Activated T-helper 2 cell treated with anti-CD3 and anti-CD28 coated beads, Interferon-gamma antibody, Interleukin-2, Interleukin-4, amounts not matched to agents 10 μg/mL and 5 μg/mL and 100 μg/mL, durations not matched to agents 14 hours and 24 hours and 36 hours (primary cell): Measurements from ENCODE around the gene TUFT1. TPM values are rescaled to one million over a fixed set of nuclear protein-coding genes. Genes with fewer than 3 reads are reported as not detected.

Source experiments
- DNase-seq: peaks from one replicate; pipeline ENCODE4 v3.0.0; 2021; ENCODE audit warnings: low spot score
- H3K27ac Mint-ChIP-seq: one replicate; pipeline ENCODE4 v1.8.0; 2021; ENCODE audit warnings: mixed read lengths
- H3K27me3 Mint-ChIP-seq: one replicate; pipeline ENCODE4 v1.8.0; 2021; ENCODE audit warnings: low read depth, mixed read lengths
- H3K36me3 Mint-ChIP-seq: one replicate; pipeline ENCODE4 v1.8.0; 2021; ENCODE audit warnings: low read depth, mixed read lengths
- H3K4me1 Mint-ChIP-seq: one replicate; pipeline ENCODE4 v1.8.0; 2021; ENCODE audit warnings: low read depth, mixed read lengths
- H3K4me3 Mint-ChIP-seq: one replicate; pipeline ENCODE4 v1.8.0; 2021; ENCODE audit warnings: low read depth, mild to moderate bottlenecking, moderate library complexity, mixed read lengths
- H3K9me3 Mint-ChIP-seq: one replicate; pipeline ENCODE4 v1.8.0; 2021; ENCODE audit warnings: mixed read lengths
- intact Hi-C: fragments of 100-400 bp; cut with micrococcal nuclease; formaldehyde crosslinking; loops from one replicate; pipeline ENCODE4 v1.15.1; 2023
- total RNA-seq: library from RNA; stranded (reverse); gene quantifications from 2 replicates; pipeline ENCODE4 v1.2.3, GENCODE V29; 2022

TUFT1 gene
- total RNA-seq, 1 donor from 2014 or later = 2.6 TPM

GRCh38 chr1:151620286-151620685, 80.2 kb downstream of the TUFT1 start:
- intact Hi-C loops = no loop called here
- H3K4me1 Mint-ChIP-seq = peaks cover 29% of the 10 kb centered on the region
- peaks cover 9% of the 10 kb centered on the region for H3K36me3 Mint-ChIP-seq
- DNase-seq = no peak
- H3K27ac Mint-ChIP-seq = no peak overlapping the region
- H3K9me3 Mint-ChIP-seq = no peaks in the 10 kb centered on the region
- H3K27me3 Mint-ChIP-seq = no peaks in the 10 kb centered on the region
- H3K4me3 Mint-ChIP-seq = no peak overlapping the region

- peaks cover 20% of the 10 kb centered on the region for H3K4me1 Mint-ChIP-seq
- H3K4me3 Mint-ChIP-seq = no peak overlapping the region
- H3K9me3 Mint-ChIP-seq = no peaks in the 10 kb centered on the region
- H3K27ac Mint-ChIP-seq = no peak overlapping the region
- H3K36me3 Mint-ChIP-seq = peaks cover 7% of the 10 kb centered on the region
- no peak for DNase-seq
- no peaks in the 10 kb centered on the region for H3K27me3 Mint-ChIP-seq
- intact Hi-C loops = no loop called here
Observed at GRCh38 chr1:151621351-151621750, 81.2 kb downstream of the TUFT1 start.

- DNase-seq = no peak
- Mint-ChIP-seq H3K9me3 (no peaks in the 10 kb centered on the region), H3K4me1 (peaks cover 15% of the 10 kb centered on the region), H3K27ac (no peak overlapping the region), H3K36me3 (peaks cover 6% of the 10 kb centered on the region), H3K27me3 (no peaks in the 10 kb centered on the region), H3K4me3 (no peak overlapping the region)
- intact Hi-C loops = no loop called here
Observed at GRCh38 chr1:151624783-151625182, 84.7 kb downstream of the TUFT1 start.

GRCh38 chr1:151626740-151627334, 86.7 kb downstream of the TUFT1 start:
- peaks cover 3% of the 10 kb centered on the region for H3K36me3 Mint-ChIP-seq
- no peaks in the 10 kb centered on the region for H3K27me3 Mint-ChIP-seq
- H3K27ac Mint-ChIP-seq = no peak overlapping the region
- H3K4me1 Mint-ChIP-seq = peaks cover 6% of the 10 kb centered on the region
- intact Hi-C loops = no loop called here
- no peaks in the 10 kb centered on the region for H3K9me3 Mint-ChIP-seq
- no peak overlapping the region for H3K4me3 Mint-ChIP-seq
- DNase-seq = no peak

GRCh38 chr1:151629278-151629677, 89.2 kb downstream of the TUFT1 start:
- H3K27ac Mint-ChIP-seq = no peak overlapping the region
- peaks cover 3% of the 10 kb centered on the region for H3K36me3 Mint-ChIP-seq
- H3K4me3 Mint-ChIP-seq = no peak overlapping the region
- no peaks in the 10 kb centered on the region for H3K9me3 Mint-ChIP-seq
- H3K4me1 Mint-ChIP-seq = peaks cover 2% of the 10 kb centered on the region
- no peaks in the 10 kb centered on the region for H3K27me3 Mint-ChIP-seq
- DNase-seq = no peak
- intact Hi-C loops = no loop called here

Other genes with a start within 250 kb of the TUFT1 start
- gene PI4KB, start 212.9 kb upstream of the TUFT1 start, total RNA-seq = 53.6 and 57.3 TPM in 2 replicates
- gene RFX5, start 193.1 kb upstream of the TUFT1 start, total RNA-seq = 68.9 and 85.5 TPM in 2 replicates
- not detected in 2 replicates for gene SELENBP1, start 167.6 kb upstream of the TUFT1 start, total RNA-seq
- gene PSMB4, start 140.7 kb upstream of the TUFT1 start, total RNA-seq = 443 and 458 TPM in 2 replicates
- 89.1 and 93.7 TPM in 2 replicates for gene POGZ, start 80.8 kb upstream of the TUFT1 start, total RNA-seq
- 0.34 and 0.50 TPM in 2 replicates for gene CGN, start 28.9 kb upstream of the TUFT1 start, total RNA-seq
- 29.3 and 32.6 TPM in 2 replicates for gene SNX27, start 71.7 kb downstream of the TUFT1 start, total RNA-seq
- gene CELF3, start 176.5 kb downstream of the TUFT1 start, total RNA-seq = not detected in 2 replicates
- gene RIIAD1, start 181.2 kb downstream of the TUFT1 start, total RNA-seq = not detected in 2 replicates
- 141 and 159 TPM in 2 replicates for gene MRPL9, start 223.2 kb downstream of the TUFT1 start, total RNA-seq